Measurements from ENCODE around the gene CEPT1.

CEPT1 gene

GRCh38 chr1:111218701-111219556, 78.9 kb downstream of the CEPT1 start:
- no peak for TF ChIP-seq CTCF (IDR thresholded peaks at IDR 0.05; ENCODE audit: poor library complexity, severe bottlenecking)
- Histone ChIP-seq H3K4me1 (ENCODE audit: insufficient read depth, poor library complexity, severe bottlenecking) (peaks cover 17% of the 10 kb centered on the region), H3K4me3 (ENCODE audit: severe bottlenecking) (no peak overlapping the region), H3K27ac (ENCODE audit: poor library complexity, severe bottlenecking) (no peak overlapping the region), H3K9me3 (ENCODE audit: severe bottlenecking) (no peaks in the 10 kb centered on the region), H3K36me3 (ENCODE audit: low read depth) (no peaks in the 10 kb centered on the region), H3K27me3 (ENCODE audit: insufficient read depth, poor library complexity, severe bottlenecking) (no peaks in the 10 kb centered on the region)
- DNase-seq (ENCODE audit: low spot score) (no peak), ATAC-seq (ENCODE audit: low read depth) (no peak)

DNA sequence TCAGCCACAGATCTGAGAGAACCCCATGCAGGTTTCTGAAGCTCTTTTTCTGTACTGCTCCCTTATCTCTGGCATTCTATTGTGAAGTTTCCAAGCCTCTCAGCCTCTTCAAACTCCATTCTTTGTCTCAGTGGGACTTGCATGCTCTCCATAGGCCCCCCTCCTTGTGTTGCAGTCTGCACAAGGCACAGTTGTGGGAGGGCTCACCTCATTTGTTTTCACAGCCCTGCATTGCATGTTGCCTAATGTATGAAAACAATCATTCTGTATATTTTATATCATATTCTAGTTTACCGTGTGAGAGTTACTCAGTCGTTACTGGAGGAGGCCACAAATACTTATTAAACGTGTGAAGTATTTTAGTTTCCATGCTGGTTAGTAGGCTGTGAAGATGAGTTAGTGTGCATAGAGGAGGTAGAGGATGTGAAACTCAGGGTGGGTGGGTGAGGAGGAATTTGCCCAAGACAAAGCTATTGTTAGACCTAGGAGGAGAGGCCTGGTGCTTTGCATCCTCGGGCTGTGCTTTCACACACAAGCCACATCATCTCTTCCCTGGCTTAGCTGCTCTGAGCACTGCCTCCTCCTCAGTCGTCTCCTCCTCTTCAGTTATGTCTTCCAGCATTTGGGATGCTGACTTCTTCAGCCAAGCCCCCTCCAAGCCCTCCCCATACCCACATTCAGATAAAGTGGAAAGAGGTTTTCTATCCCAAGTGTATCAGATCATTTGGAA, 79.7 kb downstream of the CEPT1 start:
- Histone ChIP-seq H3K4me1 (ENCODE audit: insufficient read depth, poor library complexity, severe bottlenecking) (peaks cover 13% of the 10 kb centered on the region), H3K9me3 (ENCODE audit: severe bottlenecking) (no peaks in the 10 kb centered on the region), H3K4me3 (ENCODE audit: severe bottlenecking) (no peak overlapping the region), H3K27ac (ENCODE audit: poor library complexity, severe bottlenecking) (no peak overlapping the region), H3K36me3 (ENCODE audit: low read depth) (no peaks in the 10 kb centered on the region), H3K27me3 (ENCODE audit: insufficient read depth, poor library complexity, severe bottlenecking) (no peaks in the 10 kb centered on the region)
- ATAC-seq (ENCODE audit: low read depth), result no peak
- no peak for DNase-seq (ENCODE audit: low spot score)
- TF ChIP-seq CTCF (IDR thresholded peaks at IDR 0.05; ENCODE audit: poor library complexity, severe bottlenecking), result no peak

- DNase-seq (ENCODE audit: low spot score), result no peak
- H3K36me3 ChIP-seq (ENCODE audit: low read depth), result no peaks in the 10 kb centered on the region
- H3K27me3 ChIP-seq (ENCODE audit: insufficient read depth, poor library complexity, severe bottlenecking), result no peaks in the 10 kb centered on the region
- H3K4me1 ChIP-seq (ENCODE audit: insufficient read depth, poor library complexity, severe bottlenecking), result peaks cover 9% of the 10 kb centered on the region
- H3K4me3 ChIP-seq (ENCODE audit: severe bottlenecking), result no peak overlapping the region
- H3K9me3 ChIP-seq (ENCODE audit: severe bottlenecking), result no peaks in the 10 kb centered on the region
- no peak overlapping the region for H3K27ac ChIP-seq (ENCODE audit: poor library complexity, severe bottlenecking)
- no peak for TF ChIP-seq CTCF (IDR thresholded peaks at IDR 0.05; ENCODE audit: poor library complexity, severe bottlenecking)
- no peak for ATAC-seq (ENCODE audit: low read depth)
These were observed 80.4 kb downstream of the CEPT1 start for GRCh38 chr1:111220302-111220890.

GRCh38 chr1:111221276-111221632, 81.2 kb downstream of the CEPT1 start:
- no peaks in the 10 kb centered on the region for H3K27me3 ChIP-seq (ENCODE audit: insufficient read depth, poor library complexity, severe bottlenecking)
- H3K4me3 ChIP-seq (ENCODE audit: severe bottlenecking), result no peak overlapping the region
- DNase-seq (ENCODE audit: low spot score), result no peak
- TF ChIP-seq CTCF (IDR thresholded peaks at IDR 0.05; ENCODE audit: poor library complexity, severe bottlenecking), result no peak
- H3K4me1 ChIP-seq (ENCODE audit: insufficient read depth, poor library complexity, severe bottlenecking), result peaks cover 9% of the 10 kb centered on the region
- no peak for ATAC-seq (ENCODE audit: low read depth)
- no peak overlapping the region for H3K27ac ChIP-seq (ENCODE audit: poor library complexity, severe bottlenecking)
- H3K9me3 ChIP-seq (ENCODE audit: severe bottlenecking), result no peaks in the 10 kb centered on the region
- H3K36me3 ChIP-seq (ENCODE audit: low read depth), result no peaks in the 10 kb centered on the region

Data from RWPE2 (cell line).